GM19438 (cell line): ENCODE data around the gene MOV10L1.

Experiments
- ATAC-seq: cut with Tn5 transposase; IDR thresholded peaks from one replicate; pipeline ENCODE4 v1.9.1; 2021; ENCODE audit warnings: low read depth; ENCODE audit not compliant: unreplicated experiment

Gene MOV10L1

DNA sequence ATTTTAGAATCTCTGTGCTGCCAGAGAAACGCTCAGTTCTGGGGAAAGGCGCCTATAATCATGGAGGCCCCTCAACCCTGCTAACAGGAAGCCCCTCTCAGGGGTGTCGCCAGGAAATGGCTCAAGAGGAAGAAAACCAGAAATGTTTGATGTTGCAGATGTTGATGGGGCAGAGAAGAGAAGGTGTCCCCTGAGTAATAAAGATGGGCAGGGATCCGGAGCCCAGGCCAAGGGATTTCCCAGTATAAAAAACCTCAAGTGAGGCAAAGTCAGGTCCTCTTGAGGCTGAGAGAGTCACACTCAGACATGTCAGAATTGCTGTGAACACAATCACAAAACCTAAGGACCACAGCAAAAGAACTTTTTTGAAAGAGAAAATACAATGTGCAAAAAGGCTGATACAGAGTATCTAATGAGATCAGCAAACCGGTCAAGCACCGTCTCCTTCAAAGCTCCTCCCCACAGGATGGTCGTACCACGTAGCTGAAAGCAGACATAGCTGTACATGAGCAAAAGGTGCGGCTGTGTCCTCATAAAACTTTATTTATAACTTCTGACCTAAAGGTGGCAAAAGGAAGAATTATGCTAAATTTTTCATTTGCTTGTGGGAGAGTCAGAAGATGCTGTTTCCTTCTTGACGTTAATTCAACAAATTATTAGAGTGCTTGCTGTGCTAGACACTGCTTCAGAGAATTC is 12.2 kb downstream of the MOV10L1 start:
- no peak for ATAC-seq

DNA sequence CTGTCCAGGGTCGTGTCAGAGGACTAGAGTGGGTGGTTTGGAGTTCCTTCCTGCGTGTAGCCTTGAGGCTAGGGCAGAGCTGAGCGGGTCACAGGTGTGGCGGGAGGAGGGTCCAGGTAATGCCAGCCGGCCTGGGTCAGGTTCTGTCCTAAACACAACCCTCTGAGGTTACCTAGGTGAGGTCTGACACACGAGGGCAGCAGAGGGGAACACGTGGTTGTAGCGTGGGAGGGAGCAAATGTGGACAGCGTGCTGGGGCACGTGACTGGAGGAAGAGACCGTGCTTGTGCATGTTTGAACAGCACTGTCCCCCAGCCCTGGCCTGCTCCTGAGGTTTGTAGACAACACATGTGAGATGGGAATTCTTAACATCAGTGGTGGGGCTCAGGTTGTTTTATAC is 13.1 kb downstream of the MOV10L1 start:
- no peak for ATAC-seq

GRCh38 chr22:50104141-50104544 is 14.3 kb downstream of the MOV10L1 start:
- ATAC-seq: no peak

DNA sequence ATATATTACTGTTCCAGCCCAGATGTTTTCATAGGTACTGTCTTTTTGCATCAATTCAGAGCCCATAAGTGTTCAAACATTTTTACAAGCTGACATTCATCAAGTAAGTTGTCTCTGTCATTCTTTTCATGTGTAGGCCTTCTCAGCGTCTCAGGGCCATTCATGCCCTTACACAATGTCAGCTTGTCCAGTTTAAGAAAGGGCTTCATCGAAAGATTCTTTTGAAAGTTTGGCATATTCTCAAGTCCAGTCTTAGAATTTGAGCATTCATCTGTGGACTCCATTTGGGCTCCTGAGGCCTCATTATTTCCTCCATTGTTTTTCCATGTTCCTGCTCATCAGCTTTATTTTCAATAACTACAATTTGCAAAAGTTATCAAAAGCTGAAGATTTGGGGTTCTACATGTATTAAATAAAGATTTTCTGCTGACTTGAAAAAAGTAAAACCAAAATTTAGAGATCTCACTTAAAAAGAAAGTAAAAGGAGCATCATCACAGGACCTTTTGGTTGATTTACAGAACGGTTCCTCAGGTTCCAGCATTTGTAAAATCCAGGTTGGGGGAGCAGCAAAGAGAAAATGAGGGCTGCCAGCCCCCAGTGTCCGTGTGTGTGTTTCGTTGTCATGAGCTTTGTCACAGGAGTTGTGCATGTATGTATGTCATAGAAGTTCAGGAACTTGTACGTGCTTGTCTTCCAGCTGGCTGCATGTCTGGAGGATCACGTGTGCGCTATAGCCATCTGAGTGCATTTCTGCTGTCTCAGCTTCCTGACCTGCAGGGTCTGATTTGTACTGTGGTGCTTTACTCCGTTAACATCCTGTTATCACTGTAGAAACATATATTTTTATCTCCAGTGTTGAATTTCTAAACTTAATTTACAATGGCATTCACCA is 15.6 kb downstream of the MOV10L1 start:
- ATAC-seq: no peak

GRCh38 chr22:50107529-50107928 is 17.7 kb downstream of the MOV10L1 start:
- no peak for ATAC-seq

GRCh38 chr22:50111056-50111455 is 21.2 kb downstream of the MOV10L1 start:
- no peak for ATAC-seq

- no peak for ATAC-seq
Measured at GRCh38 chr22:50112151-50113118, 22.6 kb downstream of the MOV10L1 start.

- no peak for ATAC-seq
Measured at GRCh38 chr22:50114221-50115021, 24.6 kb downstream of the MOV10L1 start.

GRCh38 chr22:50115693-50116092 is 25.9 kb downstream of the MOV10L1 start:
- no peak for ATAC-seq

DNA sequence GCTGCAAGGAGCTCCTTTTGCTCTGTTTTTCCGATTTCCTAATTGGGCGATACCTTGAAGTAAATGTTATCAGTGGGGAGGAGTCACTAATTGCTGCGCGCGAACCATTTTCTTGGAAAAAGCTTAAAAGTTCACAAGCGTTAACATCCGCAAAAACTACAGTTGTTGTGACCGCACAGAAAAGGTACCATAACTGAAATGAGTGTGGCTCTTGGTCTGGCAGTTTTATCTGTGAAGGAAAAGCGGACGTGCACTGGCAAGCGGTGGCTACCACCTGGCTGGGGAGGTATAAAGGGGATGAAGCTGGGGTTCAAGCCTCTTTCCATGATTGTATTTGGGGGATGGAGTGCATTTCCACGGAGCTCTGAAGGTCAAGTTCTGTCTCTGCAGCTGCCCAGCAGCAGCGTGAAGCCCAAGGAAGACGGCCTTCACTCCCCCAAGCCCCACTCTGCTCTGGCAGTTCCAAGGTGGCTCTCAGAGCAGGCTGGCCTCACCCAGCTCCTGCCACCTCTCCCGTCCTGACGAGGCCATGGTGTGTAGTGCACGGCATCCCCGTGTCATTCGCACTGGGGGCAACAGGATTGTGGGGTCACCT is 27.5 kb downstream of the MOV10L1 start:
- no peak for ATAC-seq

DNA sequence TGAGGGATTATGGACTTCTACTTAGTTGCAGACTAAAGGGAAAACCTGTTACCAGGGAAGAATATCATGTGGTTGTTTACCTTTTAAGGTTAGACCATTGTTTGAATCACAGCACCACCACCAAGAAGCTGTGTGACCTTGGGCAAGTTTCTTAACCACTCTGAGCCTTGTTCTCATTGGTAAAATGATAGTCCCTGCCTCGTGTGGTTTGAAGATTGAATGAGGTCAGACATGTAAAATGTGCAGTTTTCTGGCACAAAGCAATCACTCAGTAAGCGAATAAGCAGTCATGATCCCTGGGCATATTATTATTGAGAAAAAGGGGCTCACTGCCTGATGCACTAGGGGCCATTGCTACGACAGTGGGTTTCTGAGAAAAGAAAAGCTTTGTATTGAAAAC is 28.3 kb downstream of the MOV10L1 start:
- no peak for ATAC-seq

GRCh38 chr22:50118557-50119168 is 28.9 kb downstream of the MOV10L1 start:
- ATAC-seq: no peak

DNA sequence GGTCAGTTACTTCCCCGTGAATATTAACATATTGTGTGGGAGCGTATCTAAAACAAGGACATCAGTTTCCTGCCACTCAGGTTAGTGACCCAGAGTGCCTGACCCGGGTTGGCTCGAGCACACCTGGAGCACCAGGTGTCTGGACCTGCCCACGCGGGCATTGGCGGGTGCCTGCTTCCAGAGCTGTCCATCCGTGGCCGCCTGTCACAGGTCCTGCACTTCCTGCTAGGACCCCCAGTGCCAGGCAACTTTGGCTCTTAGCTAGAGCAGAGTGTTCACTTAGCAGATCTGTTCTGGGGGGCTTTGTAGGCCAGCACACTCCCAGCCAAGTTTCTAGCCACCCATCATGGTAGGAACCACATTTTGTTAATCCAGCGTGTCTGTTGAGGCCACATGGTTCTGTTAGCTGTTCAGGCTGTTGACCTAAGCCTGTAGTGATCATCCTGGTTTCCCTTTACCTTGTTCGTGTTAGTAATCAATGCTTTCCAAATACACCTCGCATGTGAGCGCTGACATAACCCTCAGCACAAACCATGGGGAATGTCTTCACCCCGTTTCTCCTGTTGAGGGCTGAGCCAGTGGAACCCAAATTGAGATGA is 29.5 kb downstream of the MOV10L1 start:
- no peak for ATAC-seq

GRCh38 chr22:50119768-50120251 is 30.0 kb downstream of the MOV10L1 start:
- no peak for ATAC-seq

GRCh38 chr22:50121202-50121740 is 31.5 kb downstream of the MOV10L1 start:
- ATAC-seq: no peak

- no peak for ATAC-seq
Measured at GRCh38 chr22:50123119-50123518, 33.3 kb downstream of the MOV10L1 start.

- ATAC-seq: no peak
Measured at GRCh38 chr22:50125029-50125428, 35.2 kb downstream of the MOV10L1 start.

GRCh38 chr22:50129121-50129736 is 39.4 kb downstream of the MOV10L1 start:
- ATAC-seq: no peak
